Pulmonary artery endothelial cell (primary cell): ENCODE data around the gene IPPK. TPM values are rescaled to one million over a fixed set of nuclear protein-coding genes. Genes with fewer than 3 reads are reported as not detected.
"Not testable (repeated sequence)": the region's sequence is repeated elsewhere in the genome, so short reads cannot be mapped to it uniquely, and the experiment has no call there.

Source experiments
- DNase-seq: peaks from one replicate; pipeline ENCODE4 v3.0.0-alpha.2; 2011; ENCODE audit warnings: low read depth, low spot score
- total RNA-seq: library from RNA; depleted of rRNA; stranded (reverse); fragments of >200 nt; gene quantifications from 2 replicates; pipeline ENCODE4 v1.2.3, GENCODE V29; 2014

The IPPK gene
- total RNA-seq, 1 donor from 2014 or later, result 26.0 TPM

GRCh38 chr9:92598382-92598781, 71.5 kb downstream of the IPPK start:
- no peak for DNase-seq

GRCh38 chr9:92595930-92596329, 74.0 kb downstream of the IPPK start:
- DNase-seq, result no peak

- not testable (repeated sequence) for DNase-seq
Observed at GRCh38 chr9:92595075-92595474, 74.9 kb downstream of the IPPK start.

- DNase-seq, result no peak
Observed at GRCh38 chr9:92592946-92593861, 76.7 kb downstream of the IPPK start.

- DNase-seq, result no peak
Observed at GRCh38 chr9:92592537-92592936, 77.4 kb downstream of the IPPK start.

- DNase-seq, result peak; percentile 58
Observed at GRCh38 chr9:92590377-92590776, 79.6 kb downstream of the IPPK start.

- DNase-seq, result no peak
Observed at GRCh38 chr9:92589923-92590322, 80.0 kb downstream of the IPPK start.

GRCh38 chr9:92576175-92576574, 93.8 kb downstream of the IPPK start:
- no peak for DNase-seq

GRCh38 chr9:92573612-92574011, 96.3 kb downstream of the IPPK start:
- not testable (repeated sequence) for DNase-seq

GRCh38 chr9:92571871-92572270, 98.1 kb downstream of the IPPK start:
- not testable (repeated sequence) for DNase-seq

GRCh38 chr9:92564982-92565381, 104.9 kb downstream of the IPPK start:
- no peak for DNase-seq

GRCh38 chr9:92564504-92564903, 105.4 kb downstream of the IPPK start:
- no peak for DNase-seq

Other genes with a start within 250 kb of the IPPK start
- 0.04 and 0.07 TPM in 2 replicates for gene OMD, start 245.7 kb downstream of the IPPK start, total RNA-seq
- gene ASPN, start 187.6 kb downstream of the IPPK start, total RNA-seq, result 0.07 and 0.11 TPM in 2 replicates
- 0.13 and 0.18 TPM in 2 replicates for gene ECM2, start 134.1 kb downstream of the IPPK start, total RNA-seq
- 48.7 and 58.1 TPM in 2 replicates for gene BICD2, start 94.7 kb upstream of the IPPK start, total RNA-seq
- 10.0 and 16.1 TPM in 2 replicates for gene ZNF484, start 207.9 kb upstream of the IPPK start, total RNA-seq